ENCODE measurements around the gene VGLL4.

GRCh38 chr3:11530153-11530721 lies 113.5 kb downstream of the VGLL4 start:
- TF ChIP-seq EZH2phosphoT487 (IDR thresholded peaks at IDR 0.05; ENCODE audit: insufficient read depth, low read depth) (no peak), EZH2 (IDR thresholded peaks at IDR 0.05; ENCODE audit: insufficient read depth, poor library complexity, severe bottlenecking) (no peak)

Measured in GM23248 (cell line).